ENCODE measurements around the gene PPP5C.

PPP5C gene

DNA sequence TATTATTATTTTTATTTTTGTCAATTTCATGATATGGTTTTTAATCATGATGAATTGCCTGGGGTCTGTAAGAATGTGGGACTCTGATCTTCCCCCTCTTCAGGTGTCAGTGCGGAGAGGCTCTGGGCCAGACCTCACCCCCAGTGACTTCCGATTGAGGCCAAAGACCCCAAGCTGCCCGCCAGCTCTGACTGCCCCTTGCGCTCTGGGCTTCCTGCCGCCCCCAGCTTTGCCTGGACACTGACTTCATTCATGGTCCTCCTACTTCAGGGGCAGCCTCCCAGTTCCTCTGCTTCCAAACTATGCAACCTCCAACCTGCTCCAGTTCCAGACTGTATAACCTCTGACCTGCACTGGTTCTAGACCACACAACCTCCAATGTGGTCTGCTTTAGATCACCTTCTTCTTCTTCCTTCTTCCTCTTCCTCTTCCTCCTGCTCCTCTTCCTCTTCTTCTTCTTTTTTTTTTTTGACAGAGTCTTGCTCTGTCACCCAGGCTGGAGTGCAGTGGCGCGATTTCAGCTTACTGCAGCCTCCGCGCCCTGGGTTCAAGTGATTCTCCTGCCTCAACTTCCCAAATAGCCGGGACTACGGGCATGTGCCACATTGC lies 6.7 kb upstream of the PPP5C start:
- Histone ChIP-seq H3K36me3 (ENCODE audit: insufficient read depth, low read length) (no peaks in the 10 kb centered on the region), H3K27me3 (ENCODE audit: control insufficient read depth, insufficient read depth, low read length) (no peaks in the 10 kb centered on the region), H3K4me3 (ENCODE audit: low read length) (no peak overlapping the region), H3K4me2 (ENCODE audit: low read length) (no peak overlapping the region), H3K9ac (ENCODE audit: low read depth, low read length) (no peak overlapping the region), H3K4me1 (ENCODE audit: control insufficient read depth, insufficient read depth, low read length) (no peaks in the 10 kb centered on the region), H3K9me3 (replicated peaks; ENCODE audit: low read length) (no peaks in the 10 kb centered on the region)

DNA sequence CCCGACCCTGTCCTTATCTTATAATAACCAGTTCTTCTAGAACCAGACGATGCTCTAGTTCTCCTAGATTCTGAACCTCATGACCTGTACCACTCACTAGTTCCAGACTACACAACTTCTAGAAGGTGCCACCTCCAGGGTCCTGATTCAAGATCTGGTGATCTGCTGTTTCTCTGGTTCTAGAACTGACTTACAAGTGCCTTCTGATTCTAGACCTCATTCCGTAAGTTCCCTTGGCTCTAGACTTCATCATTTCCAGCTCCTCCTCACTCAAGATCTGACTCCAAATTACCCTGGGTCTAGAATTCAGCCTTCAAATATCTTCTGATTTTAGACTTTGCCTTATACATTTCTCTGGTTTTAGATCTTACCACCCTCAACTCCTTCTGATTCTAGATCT lies 5.0 kb upstream of the PPP5C start:
- H3K4me2 ChIP-seq (ENCODE audit: low read length), result no peak overlapping the region
- no peaks in the 10 kb centered on the region for H3K27me3 ChIP-seq (ENCODE audit: control insufficient read depth, insufficient read depth, low read length)
- no peaks in the 10 kb centered on the region for H3K9me3 ChIP-seq (replicated peaks; ENCODE audit: low read length)
- H3K4me1 ChIP-seq (ENCODE audit: control insufficient read depth, insufficient read depth, low read length), result peaks cover 4% of the 10 kb centered on the region
- H3K9ac ChIP-seq (ENCODE audit: low read depth, low read length), result no peak overlapping the region
- H3K36me3 ChIP-seq (ENCODE audit: insufficient read depth, low read length), result no peaks in the 10 kb centered on the region
- no peak overlapping the region for H3K4me3 ChIP-seq (ENCODE audit: low read length)

DNA sequence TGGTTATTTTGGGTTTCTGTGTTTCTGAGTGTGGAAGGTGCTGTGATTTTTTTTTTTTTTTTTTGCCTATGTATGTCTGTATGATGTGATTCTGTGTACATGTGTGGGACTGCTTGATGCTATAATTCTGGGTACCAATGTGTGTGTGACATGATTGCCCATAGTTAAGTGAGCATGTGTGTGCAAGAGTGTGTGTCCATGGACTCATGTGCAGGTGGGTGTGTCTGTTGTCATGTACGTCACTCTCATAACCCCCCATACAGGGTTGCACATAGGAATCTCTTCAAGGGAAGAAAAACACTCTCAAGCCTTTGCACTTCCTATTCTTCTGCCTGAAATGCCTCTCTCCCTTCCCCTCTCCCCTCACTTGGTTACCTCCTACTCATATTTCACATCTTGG lies 2.5 kb upstream of the PPP5C start:
- no peaks in the 10 kb centered on the region for H3K9me3 ChIP-seq (replicated peaks; ENCODE audit: low read length)
- no peak overlapping the region for H3K4me3 ChIP-seq (ENCODE audit: low read length)
- H3K4me1 ChIP-seq (ENCODE audit: control insufficient read depth, insufficient read depth, low read length), result peaks cover 16% of the 10 kb centered on the region
- H3K27me3 ChIP-seq (ENCODE audit: control insufficient read depth, insufficient read depth, low read length), result no peaks in the 10 kb centered on the region
- no peak overlapping the region for H3K4me2 ChIP-seq (ENCODE audit: low read length)
- H3K36me3 ChIP-seq (ENCODE audit: insufficient read depth, low read length), result no peaks in the 10 kb centered on the region
- H3K9ac ChIP-seq (ENCODE audit: low read depth, low read length), result no peak overlapping the region

DNA sequence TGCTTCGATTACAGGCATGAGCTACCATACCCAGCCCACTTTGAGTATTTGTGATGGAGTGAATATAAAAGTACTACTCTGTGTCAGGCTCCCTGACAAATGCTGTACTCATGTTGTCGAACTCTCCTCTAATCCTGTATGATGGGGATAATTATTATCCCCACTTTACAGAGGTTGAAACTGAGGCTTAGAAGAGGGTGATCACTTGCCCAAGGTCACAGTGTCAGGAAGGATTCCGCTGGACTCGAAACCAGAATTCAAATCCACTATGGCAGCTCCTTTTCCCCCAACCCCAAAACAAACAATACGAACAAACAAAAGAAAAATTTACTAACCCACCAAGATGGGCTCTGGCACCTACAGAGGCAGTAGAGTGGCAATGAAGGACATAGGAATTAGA lies 1.7 kb upstream of the PPP5C start:
- Histone ChIP-seq H3K4me3 (ENCODE audit: low read length) (no peak overlapping the region), H3K9me3 (replicated peaks; ENCODE audit: low read length) (no peaks in the 10 kb centered on the region), H3K4me2 (ENCODE audit: low read length) (no peak overlapping the region), H3K36me3 (ENCODE audit: insufficient read depth, low read length) (no peaks in the 10 kb centered on the region), H3K27me3 (ENCODE audit: control insufficient read depth, insufficient read depth, low read length) (no peaks in the 10 kb centered on the region), H3K9ac (ENCODE audit: low read depth, low read length) (no peak overlapping the region), H3K4me1 (ENCODE audit: control insufficient read depth, insufficient read depth, low read length) (peaks cover 24% of the 10 kb centered on the region)

DNA sequence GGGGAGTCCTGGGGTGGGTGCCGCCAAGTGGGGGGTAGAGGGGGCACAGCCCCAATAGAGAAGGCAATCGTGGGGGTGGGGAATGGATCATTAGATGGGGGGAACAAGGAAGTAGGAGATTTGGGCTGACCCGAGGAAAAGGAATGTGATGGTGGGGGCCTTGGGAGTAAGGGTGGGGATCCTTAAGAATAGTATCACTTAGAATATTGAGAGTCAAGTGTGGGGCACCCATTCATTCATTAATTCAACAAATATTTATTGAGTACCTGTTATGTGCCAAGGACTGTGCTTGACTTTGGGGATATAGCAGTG lies 641 bp downstream of the PPP5C start:
- Histone ChIP-seq H3K4me1 (ENCODE audit: control insufficient read depth, insufficient read depth, low read length) (peaks cover 47% of the 10 kb centered on the region), H3K4me2 (ENCODE audit: low read length) (peak overlapping the region; percentile 94), H3K9me3 (replicated peaks; ENCODE audit: low read length) (no peaks in the 10 kb centered on the region), H3K9ac (ENCODE audit: low read depth, low read length) (peak overlapping the region; percentile 99), H3K4me3 (ENCODE audit: low read length) (peak overlapping the region; percentile 99), H3K36me3 (ENCODE audit: insufficient read depth, low read length) (peaks cover 6% of the 10 kb centered on the region), H3K27me3 (ENCODE audit: control insufficient read depth, insufficient read depth, low read length) (no peaks in the 10 kb centered on the region)

DNA sequence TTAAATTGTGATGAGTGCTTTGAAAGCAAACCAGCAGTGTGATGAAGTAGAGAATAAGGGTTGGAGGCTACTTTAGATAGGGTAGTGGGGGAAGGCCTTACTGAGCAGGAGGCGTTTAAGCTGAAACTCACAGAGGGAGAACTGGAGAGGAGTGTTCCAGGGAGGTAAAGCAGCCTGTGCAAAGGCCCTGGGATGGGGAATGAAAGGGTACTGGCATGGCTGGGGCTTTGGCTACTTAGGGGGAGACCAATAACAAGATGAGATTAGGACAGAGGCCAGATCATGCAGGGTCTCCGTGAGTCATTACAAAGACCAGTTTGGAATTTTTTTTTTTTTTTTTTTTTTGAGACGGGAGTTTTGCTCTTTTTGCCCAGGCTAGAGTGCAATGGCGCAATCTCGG lies 1.1 kb downstream of the PPP5C start:
- H3K4me3 ChIP-seq (ENCODE audit: low read length), result peak overlapping the region; percentile 99

DNA sequence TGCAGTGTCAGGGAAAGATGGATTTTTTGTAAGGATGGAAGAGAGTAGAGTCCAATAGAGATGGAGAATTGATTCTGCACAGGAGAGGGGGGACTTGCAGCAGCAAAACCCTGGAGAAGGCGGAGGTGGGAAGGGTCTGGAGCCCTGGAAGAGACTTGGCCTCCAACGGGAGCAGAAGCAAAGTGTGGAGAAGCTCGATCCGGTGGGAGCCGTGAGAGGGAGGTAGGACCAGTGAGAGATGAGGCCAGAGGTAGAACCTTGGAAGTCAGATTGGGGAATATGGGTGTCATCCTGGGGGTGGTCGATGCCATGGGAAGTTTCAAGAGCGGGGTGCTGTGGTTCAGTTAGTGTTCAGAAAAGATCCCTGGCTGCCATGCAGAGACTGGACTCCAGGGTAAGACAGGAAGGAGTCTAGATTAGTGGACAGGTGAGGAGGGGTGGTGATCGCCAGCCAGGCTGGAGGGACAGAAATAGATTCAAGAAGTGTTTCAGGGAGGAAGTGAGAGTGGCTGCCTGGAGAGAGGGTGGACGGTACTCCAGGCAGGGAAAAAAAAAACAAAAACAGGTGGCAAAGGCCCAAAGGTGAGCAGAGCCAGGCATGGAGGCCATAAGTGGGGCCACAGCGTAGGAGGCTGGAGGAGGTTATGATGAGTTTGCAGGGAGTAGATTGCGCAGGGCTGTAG lies 2.6 kb downstream of the PPP5C start:
- no peaks in the 10 kb centered on the region for H3K27me3 ChIP-seq (ENCODE audit: control insufficient read depth, insufficient read depth, low read length)
- H3K36me3 ChIP-seq (ENCODE audit: insufficient read depth, low read length), result peaks cover 19% of the 10 kb centered on the region
- H3K9me3 ChIP-seq (replicated peaks; ENCODE audit: low read length), result no peaks in the 10 kb centered on the region
- no peak overlapping the region for H3K4me2 ChIP-seq (ENCODE audit: low read length)
- no peak overlapping the region for H3K4me3 ChIP-seq (ENCODE audit: low read length)
- H3K9ac ChIP-seq (ENCODE audit: low read depth, low read length), result no peak overlapping the region
- H3K4me1 ChIP-seq (ENCODE audit: control insufficient read depth, insufficient read depth, low read length), result peaks cover 47% of the 10 kb centered on the region

More for the DNA sequence above, 1.1 kb downstream of the PPP5C start:
- Histone ChIP-seq H3K27me3 (ENCODE audit: control insufficient read depth, insufficient read depth, low read length) (no peaks in the 10 kb centered on the region), H3K4me1 (ENCODE audit: control insufficient read depth, insufficient read depth, low read length) (peaks cover 47% of the 10 kb centered on the region), H3K4me2 (ENCODE audit: low read length) (peak overlapping the region; percentile 94), H3K36me3 (ENCODE audit: insufficient read depth, low read length) (peaks cover 9% of the 10 kb centered on the region), H3K9me3 (replicated peaks; ENCODE audit: low read length) (no peaks in the 10 kb centered on the region), H3K9ac (ENCODE audit: low read depth, low read length) (peak overlapping the region; percentile 99)

DNA sequence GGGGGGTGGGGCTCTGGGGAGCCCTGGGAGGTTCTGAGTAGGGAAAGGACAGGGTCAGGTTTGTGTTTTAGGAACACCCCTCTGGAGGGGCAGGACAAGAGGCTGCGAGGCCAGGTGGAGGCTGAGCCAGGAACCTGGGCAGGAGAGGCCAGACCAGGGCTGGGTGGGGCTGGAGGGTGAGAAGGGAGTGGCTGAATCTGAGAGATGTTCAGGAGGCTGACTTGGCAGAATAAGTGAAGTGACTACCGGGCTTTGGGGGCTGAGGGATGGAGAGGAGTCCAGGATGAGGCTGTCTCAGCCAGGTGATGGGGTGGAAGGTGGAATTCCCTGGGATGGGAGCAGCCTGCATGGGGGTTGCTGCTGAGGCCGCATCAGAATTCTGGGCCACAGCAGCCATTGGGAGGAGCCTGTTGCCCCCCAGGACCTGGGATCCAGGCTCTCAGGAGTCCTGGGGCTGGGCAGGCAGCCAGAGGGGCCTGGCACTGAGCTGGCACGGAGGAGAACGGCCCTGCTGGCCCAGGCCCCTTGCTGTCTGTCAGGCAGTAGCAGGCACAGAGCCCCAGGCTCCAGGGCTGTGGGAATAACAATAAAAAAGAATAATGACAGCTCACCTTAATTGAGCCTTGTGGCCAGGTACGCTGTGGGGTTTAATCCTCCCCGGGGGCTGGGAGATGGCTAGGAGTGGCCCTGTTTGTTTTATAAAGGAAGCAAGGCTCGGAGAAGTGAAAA lies 3.3 kb downstream of the PPP5C start:
- Histone ChIP-seq H3K9me3 (replicated peaks; ENCODE audit: low read length) (no peaks in the 10 kb centered on the region), H3K36me3 (ENCODE audit: insufficient read depth, low read length) (peaks cover 26% of the 10 kb centered on the region), H3K27me3 (ENCODE audit: control insufficient read depth, insufficient read depth, low read length) (no peaks in the 10 kb centered on the region), H3K4me1 (ENCODE audit: control insufficient read depth, insufficient read depth, low read length) (peaks cover 47% of the 10 kb centered on the region), H3K4me2 (ENCODE audit: low read length) (peak overlapping the region; percentile 74), H3K9ac (ENCODE audit: low read depth, low read length) (peak overlapping the region; percentile 65), H3K4me3 (ENCODE audit: low read length) (no peak overlapping the region)

DNA sequence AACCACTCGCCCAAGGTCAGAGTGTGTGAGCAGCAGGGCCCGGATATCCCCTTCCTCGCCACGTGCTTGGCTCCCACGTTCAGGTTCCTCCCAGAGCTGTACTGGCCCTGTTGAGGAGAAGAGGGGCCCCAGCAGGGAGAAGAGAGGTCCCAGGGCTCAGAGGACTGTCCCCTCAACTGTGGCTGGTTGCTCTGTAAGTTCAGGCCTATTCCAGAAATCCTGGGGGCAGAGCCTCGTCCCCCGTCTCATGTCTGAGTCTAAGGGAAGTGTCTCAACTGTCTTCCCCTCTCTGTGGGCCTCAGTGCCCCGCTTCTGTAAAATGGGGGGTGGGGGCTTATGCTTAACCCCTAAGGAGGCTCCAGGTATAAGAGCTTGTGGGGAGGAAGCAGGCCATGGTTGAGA lies 3.9 kb downstream of the PPP5C start:
- Histone ChIP-seq H3K4me1 (ENCODE audit: control insufficient read depth, insufficient read depth, low read length) (peaks cover 47% of the 10 kb centered on the region), H3K9ac (ENCODE audit: low read depth, low read length) (peak overlapping the region; percentile 65), H3K4me3 (ENCODE audit: low read length) (peak overlapping the region; percentile 23)

DNA sequence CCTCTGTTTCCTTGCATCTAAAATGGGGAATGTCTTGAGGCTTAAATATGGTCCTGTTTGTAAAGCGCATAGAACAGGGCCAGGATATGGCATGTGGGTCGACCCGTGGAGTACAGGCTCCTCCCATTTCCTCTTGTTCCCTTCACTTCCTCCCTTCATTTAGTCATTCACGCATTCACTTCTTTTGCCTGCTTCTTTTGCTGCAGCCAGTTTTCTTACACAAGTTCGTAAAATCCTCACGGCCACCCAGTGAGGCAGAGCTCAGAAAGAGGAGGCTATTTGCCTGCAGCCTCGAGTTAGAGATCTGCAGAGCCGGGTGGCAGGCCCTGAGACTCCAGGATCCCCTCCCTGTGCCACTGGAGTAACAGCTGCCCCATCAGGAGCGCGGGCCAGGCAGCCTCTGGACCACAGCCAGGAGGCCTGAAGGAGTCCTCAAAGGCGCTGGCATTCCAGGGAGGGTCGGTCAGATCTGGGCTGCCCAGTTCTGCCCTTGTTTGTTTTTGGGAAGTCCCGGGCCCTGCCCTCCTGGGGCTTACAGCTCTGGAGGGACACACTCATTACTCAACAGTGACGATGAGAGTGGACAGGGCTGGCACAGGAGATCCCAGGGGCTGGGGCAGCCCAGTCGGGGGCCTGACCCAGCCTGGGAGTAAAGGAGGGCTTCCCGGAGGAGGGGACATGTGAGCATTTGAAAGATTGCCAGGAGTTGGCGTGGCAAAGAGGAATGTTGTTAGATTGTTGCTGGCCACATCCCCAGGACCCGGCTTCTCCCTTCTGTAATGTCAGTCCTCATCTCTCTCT lies 4.6 kb downstream of the PPP5C start:
- H3K9me3 ChIP-seq (replicated peaks; ENCODE audit: low read length), result no peaks in the 10 kb centered on the region
- H3K36me3 ChIP-seq (ENCODE audit: insufficient read depth, low read length), result peaks cover 31% of the 10 kb centered on the region
- H3K4me3 ChIP-seq (ENCODE audit: low read length), result peak overlapping the region; percentile 60
- peaks cover 45% of the 10 kb centered on the region for H3K4me1 ChIP-seq (ENCODE audit: control insufficient read depth, insufficient read depth, low read length)
- H3K4me2 ChIP-seq (ENCODE audit: low read length), result peak overlapping the region; percentile 74
- H3K27me3 ChIP-seq (ENCODE audit: control insufficient read depth, insufficient read depth, low read length), result no peaks in the 10 kb centered on the region
- peak overlapping the region; percentile 65 for H3K9ac ChIP-seq (ENCODE audit: low read depth, low read length)

More for the DNA sequence above, 3.9 kb downstream of the PPP5C start:
- Histone ChIP-seq H3K27me3 (ENCODE audit: control insufficient read depth, insufficient read depth, low read length) (no peaks in the 10 kb centered on the region), H3K9me3 (replicated peaks; ENCODE audit: low read length) (no peaks in the 10 kb centered on the region), H3K4me2 (ENCODE audit: low read length) (peak overlapping the region; percentile 74), H3K36me3 (ENCODE audit: insufficient read depth, low read length) (peaks cover 27% of the 10 kb centered on the region)

Data from skeletal muscle satellite cell (primary cell).